NCI-H1436 treated with DMSO at 0.1 percent for 48 hours (cell line): ENCODE data around the gene CBS.
"Not testable (repeated sequence)": the region's sequence is repeated elsewhere in the genome, so short reads cannot be mapped to it uniquely, and the experiment has no call there.

Experiments used
- DNase-seq: peaks from one replicate; lab custom pipeline; 2025; lab: John Stamatoyannopoulos, UW

CBS gene

GRCh38 chr21:43075170-43076022 is at the start of gene CBS:
Gene CBS (minus strand): TSS chr21:43075835. CDS start chr21:43072193, 3,642 bp downstream.
- DNase-seq: not testable (repeated sequence)

- not testable (repeated sequence) for DNase-seq
These were observed 40.3 kb upstream of the CBS start for GRCh38 chr21:43115956-43116355.

- not testable (repeated sequence) for DNase-seq
These were observed 38.8 kb upstream of the CBS start for GRCh38 chr21:43114483-43114882.

- DNase-seq: not testable (repeated sequence)
These were observed 33.4 kb upstream of the CBS start for GRCh38 chr21:43109006-43109405.

- not testable (repeated sequence) for DNase-seq
These were observed 32.5 kb upstream of the CBS start for GRCh38 chr21:43108177-43108576.

- DNase-seq: not testable (repeated sequence)
These were observed 32.1 kb upstream of the CBS start for GRCh38 chr21:43107794-43108137.

GRCh38 chr21:43106965-43107793 is 31.5 kb upstream of the CBS start, which contains the start of gene U2AF1:
Gene U2AF1 (minus strand): TSS chr21:43107570. CDS start chr21:43107494, 76 bp downstream.
- not testable (repeated sequence) for DNase-seq

- DNase-seq: not testable (repeated sequence)
These were observed 29.0 kb upstream of the CBS start for GRCh38 chr21:43104642-43105041.

GRCh38 chr21:43102281-43102680 is 26.6 kb upstream of the CBS start:
- not testable (repeated sequence) for DNase-seq

GRCh38 chr21:43101676-43102075 is 26.0 kb upstream of the CBS start:
- DNase-seq: not testable (repeated sequence)

- not testable (repeated sequence) for DNase-seq
These were observed 25.4 kb upstream of the CBS start for GRCh38 chr21:43101000-43101399.

GRCh38 chr21:43091979-43092614 is 16.5 kb upstream of the CBS start:
- not testable (repeated sequence) for DNase-seq

GRCh38 chr21:43090947-43091346 is 15.3 kb upstream of the CBS start:
- DNase-seq: not testable (repeated sequence)

GRCh38 chr21:43089463-43089862 is 13.8 kb upstream of the CBS start:
- not testable (repeated sequence) for DNase-seq

- DNase-seq: not testable (repeated sequence)
These were observed 7.1 kb upstream of the CBS start for GRCh38 chr21:43082587-43083300.

- DNase-seq: not testable (repeated sequence)
These were observed 1.0 kb upstream of the CBS start for GRCh38 chr21:43076643-43077042.

GRCh38 chr21:43076023-43076637 is 495 bp upstream of the CBS start:
- DNase-seq: not testable (repeated sequence)

GRCh38 chr21:43074401-43075169 is 1.1 kb downstream of the CBS start:
- not testable (repeated sequence) for DNase-seq

GRCh38 chr21:43072742-43073141 is 2.9 kb downstream of the CBS start:
- DNase-seq: not testable (repeated sequence)

- not testable (repeated sequence) for DNase-seq
These were observed 6.0 kb downstream of the CBS start for GRCh38 chr21:43069682-43070081.
